HG03175 (cell line): Measurements from ENCODE around the gene PROX1.

Experiments used
- ATAC-seq: cut with Tn5 transposase; IDR thresholded peaks from one replicate; pipeline ENCODE4 v1.9.1; 2021; ENCODE audit warnings: mild to moderate bottlenecking, moderate library complexity; ENCODE audit not compliant: unreplicated experiment

The PROX1 gene

DNA sequence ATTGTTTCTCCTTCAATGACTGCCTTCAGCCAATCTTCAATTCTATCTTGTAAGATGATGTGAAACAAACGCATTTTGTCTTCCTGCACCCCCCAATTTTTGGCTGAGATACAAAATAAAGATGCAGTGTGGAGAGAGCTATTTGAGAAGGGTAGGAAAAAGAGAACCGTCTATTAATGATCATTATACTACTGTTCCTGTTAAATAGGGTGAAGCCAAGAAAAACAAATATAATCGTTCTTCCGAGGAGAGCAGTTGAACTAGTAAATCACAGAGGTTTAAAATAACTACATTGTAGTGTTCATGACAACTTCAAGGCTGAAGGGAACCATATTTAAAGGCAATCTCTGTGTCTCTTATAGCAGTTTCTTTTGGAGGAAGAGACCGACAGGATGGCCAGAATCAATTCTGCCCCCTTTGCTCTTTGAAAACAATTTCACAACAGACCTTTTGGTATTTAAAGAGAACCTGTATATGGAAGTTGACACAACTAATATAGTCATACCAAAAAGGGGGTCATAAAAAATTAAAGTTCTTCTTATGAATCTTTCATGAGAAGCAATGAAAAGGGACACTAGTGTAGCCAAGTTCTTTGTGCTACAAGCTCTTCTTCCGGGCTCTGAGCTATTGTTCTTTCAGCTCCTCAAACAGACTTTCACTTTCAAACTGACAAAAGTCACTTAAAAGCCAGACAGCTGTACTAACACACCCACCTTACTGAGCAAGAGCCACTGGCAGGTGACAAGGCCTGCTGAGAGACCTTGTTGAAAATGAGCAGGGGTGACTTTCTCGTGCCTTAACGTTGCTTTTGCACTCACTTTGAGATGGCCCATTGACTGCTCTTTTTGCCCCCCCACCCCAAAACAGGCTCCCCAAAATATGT, 30.9 kb downstream of the PROX1 start:
- ATAC-seq: peak; percentile 56

DNA sequence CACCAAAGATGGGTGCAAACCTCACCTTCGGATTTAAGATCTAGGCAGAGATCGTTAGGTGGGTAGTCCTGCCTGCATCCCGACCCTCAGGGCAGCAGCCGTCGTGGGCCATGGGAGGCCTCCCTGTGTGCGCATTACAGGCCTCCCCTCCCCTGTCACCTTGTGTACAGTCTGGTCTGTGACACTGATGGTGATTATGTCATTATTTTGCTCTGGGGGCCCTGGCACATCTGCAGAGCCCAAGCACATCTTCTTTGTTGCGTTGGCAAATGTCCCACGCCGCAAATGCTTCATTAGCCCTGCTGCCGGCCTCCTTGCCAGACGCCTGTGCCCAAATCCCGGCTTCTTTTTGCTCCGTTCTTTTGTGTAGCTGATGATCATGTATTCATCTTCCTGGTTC, 31.7 kb downstream of the PROX1 start:
- ATAC-seq: no peak

DNA sequence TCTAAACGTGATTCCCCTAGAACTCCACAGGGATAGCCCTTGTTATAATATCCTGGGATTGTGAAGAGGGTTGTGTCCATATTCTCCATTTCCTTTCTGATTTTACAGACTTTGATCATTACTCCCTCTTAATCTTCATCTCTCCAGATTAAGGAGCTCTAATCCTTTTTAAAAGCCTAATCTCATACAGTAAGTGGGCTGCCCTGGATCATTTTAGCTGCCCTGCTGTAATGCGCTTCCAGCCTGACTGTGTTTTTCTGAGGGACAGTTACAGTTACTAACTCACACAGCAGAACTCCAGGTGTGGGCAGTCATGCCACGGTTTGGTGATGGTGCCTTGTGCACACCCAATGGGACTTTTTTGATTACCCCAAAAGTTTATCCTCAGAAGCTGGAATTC, 33.5 kb downstream of the PROX1 start:
- no peak for ATAC-seq

DNA sequence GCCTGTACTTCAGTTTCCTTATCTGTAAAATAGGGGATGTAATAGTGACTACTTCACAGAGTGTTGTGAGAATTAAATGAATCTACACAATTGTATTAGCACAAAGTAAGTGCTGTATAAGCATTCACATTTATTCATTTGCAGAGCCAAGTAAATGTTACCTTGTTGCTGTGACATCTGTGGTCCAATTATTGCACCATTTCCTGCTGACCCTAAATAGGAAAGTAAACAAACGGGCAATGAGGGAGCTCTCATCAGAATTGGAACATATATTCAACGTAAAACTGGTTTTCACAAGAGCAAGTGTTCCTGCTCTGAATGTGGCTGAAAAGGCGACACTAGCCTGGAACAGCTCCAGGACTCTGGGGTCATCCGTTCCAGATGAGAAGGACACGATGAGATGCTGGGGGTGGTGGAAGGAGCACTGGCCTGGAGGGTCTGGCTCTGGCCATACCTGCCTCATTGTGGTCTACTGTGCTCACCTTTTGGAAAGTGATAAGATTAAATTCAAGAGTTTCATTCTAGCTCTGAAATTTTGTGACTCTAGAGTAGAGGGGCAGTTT, 34.5 kb downstream of the PROX1 start:
- no peak for ATAC-seq

DNA sequence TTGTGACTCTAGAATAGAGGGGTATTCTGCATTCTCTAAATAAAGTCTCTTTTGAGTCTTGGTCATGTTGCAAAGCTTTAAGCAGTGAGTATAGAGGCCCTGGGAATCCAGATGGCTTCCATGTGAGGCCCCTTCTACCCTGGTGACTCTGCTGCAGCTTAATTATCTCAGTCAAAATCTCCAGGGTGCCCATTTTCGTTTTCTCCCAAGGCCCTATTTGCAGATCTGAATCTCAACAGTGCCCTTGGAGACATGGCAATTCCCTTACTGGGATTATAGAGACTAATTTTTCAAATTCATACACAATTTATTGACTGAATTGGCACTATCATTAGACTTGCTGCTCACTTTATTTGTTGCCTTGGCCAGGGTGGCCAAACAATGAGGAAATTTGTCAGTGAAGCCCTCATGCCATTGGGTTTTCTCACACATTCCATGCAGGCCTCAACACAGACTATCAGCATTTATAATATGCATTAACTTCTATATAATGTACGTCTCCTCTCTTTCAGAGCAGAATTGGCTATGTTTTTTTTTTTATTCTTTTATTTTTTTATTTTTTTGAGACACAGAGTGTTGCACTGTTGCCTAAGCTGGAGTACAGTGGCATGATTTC, 35.1 kb downstream of the PROX1 start:
- no peak for ATAC-seq

DNA sequence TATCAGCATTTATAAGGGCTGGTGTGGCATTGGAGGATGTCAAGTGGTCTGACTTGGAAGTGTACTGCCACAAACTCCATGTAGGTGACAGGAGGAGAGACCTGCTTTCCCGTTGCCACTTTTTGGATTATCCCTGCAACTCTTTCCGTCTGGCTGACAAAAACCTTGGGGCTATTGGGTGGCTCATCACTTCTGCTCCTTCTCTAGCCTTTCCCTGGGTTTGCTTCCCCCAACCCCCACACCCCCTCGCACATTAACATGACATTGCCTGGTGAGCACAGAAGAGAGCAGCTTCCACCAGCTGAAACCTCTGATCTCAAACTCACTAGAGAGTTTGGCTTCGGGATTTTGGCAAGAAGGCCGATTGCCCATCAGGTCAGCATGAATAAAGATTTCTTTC, 39.2 kb downstream of the PROX1 start:
- ATAC-seq: no peak

DNA sequence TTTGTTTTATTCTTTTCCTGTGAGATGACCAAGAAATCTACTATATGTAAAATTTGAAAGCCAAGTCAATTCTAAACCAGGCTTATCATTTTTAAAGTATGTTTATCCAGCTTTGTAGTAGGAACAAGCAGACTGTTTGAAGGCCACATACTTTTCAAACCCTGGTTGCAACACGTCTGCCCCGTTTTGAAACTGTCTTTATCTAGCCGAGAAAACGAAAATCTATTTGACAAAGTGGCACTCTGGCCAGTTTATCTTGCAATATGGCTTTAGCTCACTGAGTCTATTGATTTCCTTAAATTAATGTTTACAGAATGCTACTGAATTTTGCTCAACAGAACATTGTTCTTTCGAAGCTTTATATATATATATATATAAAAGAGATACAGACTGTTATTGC, 39.7 kb downstream of the PROX1 start:
- no peak for ATAC-seq

DNA sequence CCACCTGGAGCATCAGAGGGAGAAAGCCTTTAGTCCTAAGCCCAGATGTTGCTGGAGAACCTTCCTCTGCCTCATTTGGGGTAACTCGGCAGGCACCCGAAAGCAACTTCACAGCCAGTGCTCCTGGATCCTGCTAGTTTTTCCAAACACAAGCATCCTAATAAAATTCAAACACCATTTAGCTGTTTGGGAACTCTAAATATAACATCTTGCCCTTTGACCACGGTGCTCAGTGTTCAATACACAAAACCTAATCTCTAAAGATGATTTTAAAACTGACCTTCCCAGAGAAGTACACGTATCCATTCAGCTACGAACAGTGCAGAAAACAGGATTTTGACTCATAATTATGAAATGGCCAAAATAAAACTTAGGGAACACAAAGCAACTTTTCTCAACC, 40.3 kb downstream of the PROX1 start:
- no peak for ATAC-seq

DNA sequence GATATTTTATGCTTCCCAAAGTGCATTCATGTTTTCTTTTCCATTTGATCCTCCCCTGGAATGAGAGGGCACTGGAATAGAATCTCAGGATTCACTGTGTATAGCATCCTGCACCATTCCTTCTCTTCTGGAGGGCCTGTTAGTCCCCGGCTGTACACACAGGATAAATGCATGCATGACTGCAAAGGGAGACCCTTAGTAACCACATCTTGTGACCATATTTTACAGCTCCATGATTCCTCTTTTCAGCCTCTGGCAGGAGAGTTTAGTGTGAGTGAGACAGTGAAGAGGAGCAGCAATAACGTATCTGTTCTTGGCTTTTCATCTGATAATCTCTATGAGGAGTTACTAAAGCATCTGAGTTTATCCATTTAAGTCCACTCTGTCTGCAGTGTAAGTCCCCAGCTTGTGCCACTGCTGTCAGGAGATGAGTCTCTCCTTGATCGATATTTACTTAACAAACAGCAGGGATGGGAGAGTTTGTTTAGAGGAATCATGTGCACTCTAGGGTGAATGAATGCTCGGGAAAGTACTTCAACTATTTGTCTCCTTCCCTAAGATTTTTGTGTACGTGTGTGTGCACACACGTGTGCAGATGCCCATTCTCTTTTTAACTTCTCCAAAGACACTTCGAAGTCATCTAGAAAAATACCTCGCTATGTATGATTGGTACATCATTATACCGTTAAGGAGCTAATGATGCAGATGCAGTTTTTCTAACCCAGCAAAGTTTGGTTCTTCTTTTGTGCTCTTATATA, 41.1 kb downstream of the PROX1 start:
- ATAC-seq: no peak

DNA sequence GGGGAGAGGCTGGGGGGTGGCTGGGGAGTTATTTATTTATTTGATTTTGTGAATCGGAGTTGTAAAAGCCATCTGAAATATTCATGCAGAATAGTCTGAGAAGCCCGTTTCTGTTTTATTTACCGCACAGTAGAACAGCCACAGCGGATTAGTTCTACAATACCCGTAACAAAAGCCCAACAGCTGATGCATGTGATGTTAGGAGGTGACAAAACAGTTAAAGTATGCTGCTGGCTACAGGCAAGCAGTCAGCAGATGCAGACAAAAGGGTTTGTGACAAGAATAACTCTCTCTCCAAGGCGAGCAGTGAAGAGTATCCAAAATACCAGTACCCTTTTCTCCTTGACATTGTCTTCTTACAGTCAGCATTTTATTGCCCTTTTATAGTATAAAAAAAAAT, 42.0 kb downstream of the PROX1 start:
- ATAC-seq: no peak

DNA sequence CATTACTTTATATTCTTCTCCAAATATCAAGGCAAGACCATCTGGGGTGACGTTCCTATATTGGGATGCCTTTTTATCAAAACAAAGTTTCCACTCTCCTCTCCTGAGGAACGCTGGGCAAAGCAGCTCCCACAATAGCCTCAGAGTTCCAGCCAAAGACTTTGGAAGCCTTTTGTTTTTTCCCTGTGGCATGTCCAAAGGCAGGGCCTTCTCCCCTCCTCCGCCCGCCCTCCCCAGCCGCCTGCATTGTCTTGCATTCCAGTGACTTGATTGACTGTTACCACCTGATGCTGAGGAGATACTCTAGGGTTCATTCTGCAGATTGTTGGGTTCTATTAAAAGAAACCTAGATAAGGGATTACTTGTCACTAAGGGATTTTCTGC, 43.5 kb downstream of the PROX1 start:
- ATAC-seq: no peak

DNA sequence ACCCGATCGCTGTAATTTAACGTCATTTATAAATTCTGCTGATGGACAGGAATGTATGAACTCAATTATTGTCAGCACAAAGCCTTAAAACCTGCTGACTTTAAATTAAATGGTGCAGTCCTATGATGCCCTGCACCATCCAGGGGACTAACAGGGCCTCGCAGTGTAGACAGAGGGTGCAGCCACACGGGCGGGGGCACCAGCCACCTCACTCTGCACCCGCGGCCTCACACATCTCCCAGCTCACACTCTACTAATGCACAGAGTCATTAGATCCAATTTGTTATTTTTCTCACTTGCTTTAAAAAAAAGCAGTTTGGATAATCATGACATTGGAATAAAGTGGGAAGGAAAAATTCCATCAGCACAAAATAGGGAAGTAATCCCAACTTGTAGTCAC, 49.7 kb downstream of the PROX1 start:
- no peak for ATAC-seq

DNA sequence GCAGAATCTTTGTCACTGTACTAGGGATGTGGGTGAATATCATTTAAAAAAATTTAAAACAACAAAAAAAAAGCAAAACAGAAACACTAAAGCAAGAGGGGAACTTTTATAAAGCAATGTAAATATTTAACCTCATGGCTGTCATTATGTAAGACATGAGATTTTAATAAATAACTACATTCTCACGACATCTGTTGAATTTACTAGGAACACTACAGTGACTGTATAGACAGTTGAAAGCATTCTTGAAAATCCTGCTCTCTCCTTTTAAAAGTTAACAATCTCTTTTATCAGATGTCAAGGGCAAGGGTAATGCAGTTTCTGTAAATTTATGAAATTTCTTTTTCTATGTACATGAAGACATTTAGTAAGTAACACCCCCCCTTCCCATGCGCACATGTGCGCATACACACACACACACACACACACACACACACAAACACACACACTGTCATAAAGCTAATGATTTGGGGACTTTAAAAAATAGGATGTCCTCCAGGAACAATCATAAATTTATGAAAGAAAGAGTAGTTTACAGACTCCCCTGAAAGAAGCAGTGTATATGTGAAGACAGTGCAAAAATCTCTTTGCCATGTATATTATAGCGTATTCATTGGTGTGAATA, 51.7 kb downstream of the PROX1 start:
- ATAC-seq: no peak

DNA sequence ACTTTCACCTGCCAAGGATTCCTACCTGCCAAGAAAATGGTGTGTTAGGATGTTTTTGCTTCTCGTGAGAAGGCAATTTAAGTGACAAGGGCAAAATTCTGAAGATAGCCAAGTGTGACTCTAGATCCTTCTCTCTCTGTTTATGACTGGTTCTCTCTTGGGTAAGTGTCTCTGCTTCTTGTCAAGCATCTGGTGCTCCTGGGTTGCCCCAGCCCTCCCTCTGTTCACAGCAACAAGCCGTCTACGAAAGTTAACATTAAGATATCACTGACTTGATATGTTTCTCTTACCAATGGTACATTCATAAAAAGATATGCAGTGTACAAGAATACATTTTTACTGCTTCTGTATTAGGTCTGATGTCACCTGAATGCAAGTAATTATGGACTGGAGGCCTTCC, 55.4 kb downstream of the PROX1 start:
- ATAC-seq: no peak

DNA sequence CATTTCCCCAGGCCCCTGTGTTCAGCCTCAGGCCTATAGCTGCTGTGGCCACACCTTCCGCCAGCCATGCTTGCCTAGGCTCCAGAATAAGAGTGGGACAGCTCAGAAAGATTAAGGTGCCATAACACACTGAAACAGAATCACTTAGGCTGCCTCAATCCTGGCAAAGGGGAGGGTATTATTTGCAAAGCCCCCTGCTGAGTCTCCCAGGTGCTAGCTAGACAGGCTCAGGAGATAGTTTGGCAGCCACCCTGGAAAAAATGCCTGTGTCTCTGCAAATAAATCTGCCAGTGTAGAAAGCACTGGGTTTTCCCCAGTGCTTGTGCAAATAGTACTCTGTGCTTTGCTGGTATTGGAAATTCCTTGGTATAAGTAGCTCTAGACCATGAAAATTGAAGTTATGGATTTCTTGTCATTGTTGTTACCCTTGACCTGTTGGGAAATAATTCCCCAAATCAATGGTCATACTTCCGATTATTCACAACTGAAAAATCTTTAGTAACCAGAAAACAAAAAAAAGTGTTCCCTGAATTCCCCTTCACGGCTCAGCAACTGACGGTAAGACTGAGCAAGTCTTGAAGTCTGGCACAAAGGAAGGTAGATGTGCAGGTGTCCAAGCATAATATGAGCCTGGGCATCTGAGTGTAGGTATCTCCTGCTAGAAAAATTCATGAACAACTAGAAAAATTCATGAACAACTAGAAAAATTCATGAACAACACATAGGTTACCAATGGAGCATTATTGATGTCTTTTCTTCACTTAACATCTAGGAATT, 56.9 kb downstream of the PROX1 start:
- no peak for ATAC-seq

DNA sequence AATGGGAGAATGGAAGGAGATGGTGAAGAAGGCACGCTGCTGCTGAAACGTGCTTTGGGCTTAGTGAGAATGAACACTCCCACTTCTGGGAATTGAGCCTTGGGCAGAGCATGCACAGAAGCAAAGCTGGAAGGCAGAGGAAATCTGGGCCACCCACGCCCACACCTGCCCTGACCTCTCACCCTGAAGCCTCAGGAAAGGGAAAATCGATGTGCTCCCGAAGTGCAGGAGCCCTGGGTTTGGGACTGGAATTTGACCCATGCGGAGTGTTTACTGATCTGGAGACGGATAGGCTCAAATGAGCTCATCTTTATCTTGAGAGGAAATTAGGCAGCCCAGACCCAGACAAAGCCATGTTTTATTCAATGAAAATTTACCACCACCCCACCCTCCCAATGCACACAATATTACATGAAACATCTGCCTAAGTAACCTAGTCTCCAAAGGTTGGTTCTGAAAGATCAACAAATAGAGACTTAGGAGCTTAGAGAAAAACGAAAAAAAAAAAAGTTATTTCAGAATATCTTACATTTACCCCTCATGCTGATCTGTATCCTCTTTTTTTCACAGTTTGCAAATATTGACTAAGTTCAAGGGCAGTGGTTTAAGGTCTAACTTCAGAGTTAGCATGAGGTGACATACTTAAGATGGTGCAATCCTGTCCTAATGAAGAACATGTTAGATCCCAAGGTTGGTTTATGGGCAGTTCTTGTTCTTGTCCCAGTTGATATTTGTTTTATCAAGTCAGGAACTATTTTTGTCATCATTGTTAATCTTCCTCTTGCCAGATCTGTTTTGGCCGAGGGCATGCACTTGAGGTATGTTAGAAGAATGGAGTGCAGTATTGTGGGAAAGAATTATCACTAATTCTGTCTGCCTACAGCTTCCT, 63.0 kb downstream of the PROX1 start:
- ATAC-seq: no peak

DNA sequence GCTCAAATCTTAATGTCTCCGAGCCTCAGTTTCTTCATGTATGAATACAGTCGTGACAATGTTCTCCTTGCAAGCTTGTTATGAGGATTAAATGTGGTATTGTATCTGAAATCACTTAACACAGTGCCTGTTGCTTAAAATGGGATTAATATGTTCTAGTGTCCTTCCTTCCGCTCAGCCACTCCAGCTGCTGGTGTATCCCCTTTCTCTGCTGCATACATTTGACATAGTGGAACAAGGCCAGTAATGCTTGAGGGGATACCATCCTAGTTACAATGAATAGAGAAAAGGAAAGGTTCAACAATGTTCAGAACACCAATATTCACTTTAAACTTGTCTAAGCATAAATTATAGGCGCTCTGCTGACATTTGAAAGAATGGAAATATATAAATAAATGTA, 64.0 kb downstream of the PROX1 start:
- ATAC-seq: no peak

DNA sequence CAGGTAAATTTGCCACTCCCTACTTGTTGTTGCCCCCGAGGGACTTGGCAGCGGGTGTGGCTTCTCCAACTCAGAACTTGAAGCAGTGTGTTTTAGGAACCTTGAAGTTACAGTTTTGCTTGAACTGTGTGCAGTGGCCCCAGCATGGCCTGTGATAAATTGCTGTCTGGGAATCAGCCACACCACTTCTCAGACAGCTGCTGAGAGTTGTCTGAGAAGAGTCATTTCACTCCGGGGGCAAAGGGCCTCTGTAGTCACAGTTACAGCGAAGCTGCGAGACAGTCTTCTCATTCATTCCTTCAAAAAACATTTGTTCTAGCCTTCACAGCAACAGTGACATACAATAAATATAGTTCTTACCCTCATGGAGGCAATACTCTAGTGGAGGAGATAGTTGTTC, 70.3 kb downstream of the PROX1 start:
- no peak for ATAC-seq

DNA sequence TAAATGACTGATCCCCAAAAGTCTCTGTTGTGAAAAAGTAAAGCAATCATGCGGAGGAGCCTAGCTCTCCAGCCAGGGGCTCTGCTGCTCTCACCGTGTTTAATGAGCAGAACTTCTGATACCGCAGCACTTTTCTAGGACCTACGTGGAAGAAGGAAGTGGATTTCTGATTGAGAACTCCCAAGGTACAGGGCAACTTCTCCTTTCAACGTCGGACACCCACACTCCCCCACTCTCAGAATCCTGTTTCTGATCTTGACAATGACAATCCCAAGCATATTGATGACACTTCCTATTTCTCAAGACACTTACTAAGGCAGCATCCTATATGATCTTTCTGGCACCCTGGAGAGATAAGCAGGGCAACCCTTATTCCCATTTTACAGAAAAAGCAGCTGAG, 78.4 kb downstream of the PROX1 start:
- ATAC-seq: no peak
